WERI-Rb-1 (cell line): Measurements from ENCODE around the gene OBSCN.
A peak's percentile ranks its signal among the peaks of the same experiment; 100 is the strongest.

Experiments used
- DNase-seq: peaks from one replicate; pipeline ENCODE4 v3.0.0-alpha.2; 2020
- H3K27ac ChIP-seq: fragments of 250-450 bp; sonication (Bioruptor Pico); 2 replicates; pipeline ENCODE4 v1.5.1; 2020; ENCODE audit warnings: mild to moderate bottlenecking, moderate library complexity
- H3K27me3 ChIP-seq: fragments of 250-450 bp; sonication (Bioruptor Pico); 2 replicates; pipeline ENCODE4 v1.5.1; 2021; ENCODE audit warnings: mild to moderate bottlenecking, low read depth, moderate library complexity; ENCODE audit not compliant: insufficient read depth, severe bottlenecking
- H3K36me3 ChIP-seq: fragments of 250-450 bp; sonication (Bioruptor Pico); 2 replicates; pipeline ENCODE4 v1.5.1; 2020; ENCODE audit warnings: mild to moderate bottlenecking, moderate library complexity
- H3K4me3 ChIP-seq: 2 replicates; pipeline ENCODE4 v1.5.1; 2011; ENCODE audit warnings: low read depth, mild to moderate bottlenecking, control low read depth, low read length
- H3K9me3 ChIP-seq: fragments of 250-450 bp; sonication (Bioruptor Pico); 2 replicates; pipeline ENCODE4 v1.5.1; 2021; ENCODE audit warnings: mild to moderate bottlenecking, moderate library complexity; ENCODE audit not compliant: severe bottlenecking
- TF ChIP-seq, protein P1 (sequence below): IDR thresholded peaks from 2 replicates; pipeline ENCODE4 v1.5.1; 2011; ENCODE audit warnings: low read depth, mild to moderate bottlenecking, control low read depth, inconsistent platforms, low read length

OBSCN gene

GRCh38 chr1:228209657-228210056 is 1.8 kb downstream of the OBSCN start:
- Histone ChIP-seq H3K4me3 (no peak overlapping the region), H3K9me3 (no peaks in the 10 kb centered on the region), H3K36me3 (no peaks in the 10 kb centered on the region), H3K27me3 (no peaks in the 10 kb centered on the region), H3K27ac (peak overlapping the region; percentile 57)
- no peak for DNase-seq
- TF ChIP-seq, protein P1, sequence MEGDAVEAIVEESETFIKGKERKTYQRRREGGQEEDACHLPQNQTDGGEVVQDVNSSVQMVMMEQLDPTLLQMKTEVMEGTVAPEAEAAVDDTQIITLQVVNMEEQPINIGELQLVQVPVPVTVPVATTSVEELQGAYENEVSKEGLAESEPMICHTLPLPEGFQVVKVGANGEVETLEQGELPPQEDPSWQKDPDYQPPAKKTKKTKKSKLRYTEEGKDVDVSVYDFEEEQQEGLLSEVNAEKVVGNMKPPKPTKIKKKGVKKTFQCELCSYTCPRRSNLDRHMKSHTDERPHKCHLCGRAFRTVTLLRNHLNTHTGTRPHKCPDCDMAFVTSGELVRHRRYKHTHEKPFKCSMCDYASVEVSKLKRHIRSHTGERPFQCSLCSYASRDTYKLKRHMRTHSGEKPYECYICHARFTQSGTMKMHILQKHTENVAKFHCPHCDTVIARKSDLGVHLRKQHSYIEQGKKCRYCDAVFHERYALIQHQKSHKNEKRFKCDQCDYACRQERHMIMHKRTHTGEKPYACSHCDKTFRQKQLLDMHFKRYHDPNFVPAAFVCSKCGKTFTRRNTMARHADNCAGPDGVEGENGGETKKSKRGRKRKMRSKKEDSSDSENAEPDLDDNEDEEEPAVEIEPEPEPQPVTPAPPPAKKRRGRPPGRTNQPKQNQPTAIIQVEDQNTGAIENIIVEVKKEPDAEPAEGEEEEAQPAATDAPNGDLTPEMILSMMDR: no peak

GRCh38 chr1:228210076-228210651 is 2.3 kb downstream of the OBSCN start:
- no peaks in the 10 kb centered on the region for H3K27me3 ChIP-seq
- DNase-seq: peak; percentile 69
- TF ChIP-seq, protein P1: no peak
- H3K9me3 ChIP-seq: no peaks in the 10 kb centered on the region
- no peak overlapping the region for H3K4me3 ChIP-seq
- peak overlapping the region; percentile 57 for H3K27ac ChIP-seq
- H3K36me3 ChIP-seq: no peaks in the 10 kb centered on the region

- Histone ChIP-seq H3K4me3 (no peak overlapping the region), H3K36me3 (no peaks in the 10 kb centered on the region), H3K9me3 (no peaks in the 10 kb centered on the region), H3K27me3 (no peaks in the 10 kb centered on the region), H3K27ac (0 out of 2 replicates have a peak overlapping the region, but pooled peaks have one; percentile 57)
- TF ChIP-seq, protein P1: no peak
- no peak for DNase-seq
Measured at GRCh38 chr1:228210712-228211530, 3.1 kb downstream of the OBSCN start.

GRCh38 chr1:228211531-228212414 is 3.9 kb downstream of the OBSCN start:
- TF ChIP-seq, protein P1: no peak
- no peaks in the 10 kb centered on the region for H3K9me3 ChIP-seq
- H3K27me3 ChIP-seq: no peaks in the 10 kb centered on the region
- no peak overlapping the region for H3K27ac ChIP-seq
- H3K36me3 ChIP-seq: no peaks in the 10 kb centered on the region
- DNase-seq: no peak
- H3K4me3 ChIP-seq: no peak overlapping the region

DNA sequence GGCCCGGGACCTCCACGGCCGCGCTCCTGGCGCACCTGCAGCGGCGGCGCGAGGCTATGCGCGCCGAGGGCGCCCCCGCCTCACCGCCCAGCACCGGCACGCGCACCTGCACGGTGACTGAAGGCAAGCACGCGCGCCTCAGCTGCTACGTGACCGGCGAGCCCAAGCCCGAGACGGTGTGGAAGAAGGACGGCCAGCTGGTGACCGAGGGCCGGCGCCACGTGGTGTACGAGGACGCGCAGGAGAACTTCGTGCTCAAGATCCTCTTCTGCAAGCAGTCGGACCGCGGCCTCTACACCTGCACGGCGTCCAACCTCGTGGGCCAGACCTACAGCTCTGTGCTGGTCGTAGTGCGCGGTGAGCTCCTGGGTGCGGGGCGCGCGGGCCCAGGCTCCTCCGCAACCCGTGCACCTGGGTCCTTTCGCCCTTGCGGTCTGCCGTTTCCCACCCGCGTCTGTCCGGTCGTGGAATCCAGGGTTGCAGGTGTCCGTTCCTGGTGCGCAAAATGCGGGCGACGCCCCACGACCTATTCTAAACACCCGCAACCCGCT is 4.6 kb downstream of the OBSCN start:
- H3K9me3 ChIP-seq: no peaks in the 10 kb centered on the region
- H3K4me3 ChIP-seq: no peak overlapping the region
- no peak for DNase-seq
- no peaks in the 10 kb centered on the region for H3K27me3 ChIP-seq
- H3K27ac ChIP-seq: no peak overlapping the region
- TF ChIP-seq, protein P1: no peak
- H3K36me3 ChIP-seq: no peaks in the 10 kb centered on the region
